GM20000 (cell line): ENCODE data around the gene PFDN6.
A peak's percentile ranks its signal among the peaks of the same experiment; 100 is the strongest.

Experiments used
- DNase-seq: peaks from one replicate; pipeline ENCODE4 v3.0.0; 2012; ENCODE audit warnings: low spot score
- CTCF ChIP-seq: IDR thresholded peaks from 2 replicates; pipeline ENCODE4 v1.5.1; 2012; ENCODE audit warnings: mild to moderate bottlenecking, control low read depth; ENCODE audit errors: extremely low read depth, missing control alignments

The PFDN6 gene

DNA sequence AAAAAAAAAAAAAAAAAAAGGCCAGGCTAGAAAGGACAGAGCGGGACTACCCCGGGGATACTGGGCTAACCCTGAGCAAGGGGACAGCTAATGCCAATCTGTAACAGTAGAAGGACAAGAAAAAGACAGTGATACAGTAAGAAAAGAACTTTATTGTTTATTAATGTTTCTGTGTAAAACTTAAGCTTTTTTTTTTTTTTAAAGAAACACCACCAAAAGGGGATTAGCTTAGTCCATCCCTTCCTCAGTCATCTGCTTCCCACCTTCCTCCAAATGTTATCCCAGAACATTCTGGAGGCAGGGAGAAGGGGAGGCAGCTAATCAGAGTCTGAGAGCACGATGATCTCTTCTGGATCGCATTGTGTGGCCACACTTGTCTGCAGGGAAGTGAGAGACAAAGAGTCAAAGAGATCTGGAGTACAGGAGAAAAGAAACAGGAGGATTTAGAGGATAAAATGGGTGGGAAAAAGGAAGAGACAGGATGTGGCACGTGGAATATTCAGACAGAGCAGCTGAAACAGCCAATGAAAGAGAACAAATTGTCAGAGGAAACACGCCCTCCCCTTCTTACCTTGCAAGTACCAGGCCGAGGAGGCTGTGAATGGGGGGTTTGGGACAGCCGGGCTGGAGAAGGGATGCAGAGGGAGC, 29.1 kb downstream of the PFDN6 start:
- no peak for TF ChIP-seq CTCF
- no peak for DNase-seq

- TF ChIP-seq CTCF: no peak
- no peak for DNase-seq
Observed at GRCh38 chr6:33319939-33320314, 30.5 kb downstream of the PFDN6 start.

DNA sequence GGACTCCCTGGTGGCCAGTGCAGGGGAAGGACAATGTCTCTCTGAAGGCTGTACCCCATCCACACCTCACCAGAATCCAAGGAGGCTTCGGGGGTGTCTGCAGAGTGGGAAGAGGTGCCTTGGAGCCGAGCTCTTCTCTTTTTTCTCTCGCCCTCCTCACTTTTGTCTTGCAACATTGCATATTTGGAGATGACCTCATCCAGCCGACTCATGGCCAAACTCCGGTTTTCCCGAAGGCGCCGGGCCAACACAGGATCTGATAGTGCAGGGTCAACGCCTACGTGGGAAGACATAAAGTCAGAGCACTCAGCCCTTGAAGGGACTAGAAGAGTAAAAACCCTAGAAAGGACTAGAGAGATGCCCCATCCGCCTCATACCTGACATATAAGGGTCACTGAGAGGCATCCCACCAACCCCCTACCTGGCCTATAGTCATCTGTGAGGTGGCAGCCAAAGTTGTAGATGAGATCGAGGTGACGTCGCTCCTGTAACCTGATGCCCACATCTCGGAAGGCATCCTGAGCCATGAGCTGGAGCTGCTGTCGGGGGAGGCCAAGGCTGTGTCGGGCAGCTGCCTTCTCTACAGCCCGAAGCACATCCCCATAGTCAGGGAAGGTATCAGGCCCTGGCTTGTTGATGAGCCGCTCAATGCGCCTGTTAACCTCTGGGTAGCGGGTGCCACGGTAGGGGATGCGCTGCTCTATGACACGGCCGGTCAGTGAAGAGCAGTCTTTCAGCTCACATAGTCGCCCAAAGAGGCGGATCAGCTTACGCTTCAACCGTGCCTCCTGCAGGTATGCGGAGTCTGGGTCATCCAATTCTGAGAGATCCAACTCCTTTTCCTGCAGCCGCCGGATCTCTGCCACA, 31.1 kb downstream of the PFDN6 start:
- no peak for DNase-seq
- TF ChIP-seq CTCF: no peak

GRCh38 chr6:33321227-33321626, 31.8 kb downstream of the PFDN6 start:
- no peak for DNase-seq
- no peak for TF ChIP-seq CTCF

DNA sequence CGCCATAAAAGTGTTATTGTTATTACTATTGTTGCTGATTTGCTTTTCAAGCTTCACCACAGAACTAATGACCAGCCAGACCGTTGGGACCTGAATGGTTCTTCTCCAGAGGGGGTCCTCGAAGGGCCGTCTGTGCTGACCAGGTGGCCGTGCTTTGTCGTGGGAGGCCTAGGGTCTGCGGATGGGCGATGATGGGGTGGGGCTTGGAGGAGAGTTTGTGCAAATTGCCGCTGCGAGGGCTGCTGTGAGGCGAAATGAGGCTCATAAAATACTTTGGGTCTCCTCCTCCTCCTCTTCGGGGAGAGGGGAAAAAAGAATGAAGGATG, 34.2 kb downstream of the PFDN6 start:
- TF ChIP-seq CTCF: no peak
- DNase-seq: no peak

DNA sequence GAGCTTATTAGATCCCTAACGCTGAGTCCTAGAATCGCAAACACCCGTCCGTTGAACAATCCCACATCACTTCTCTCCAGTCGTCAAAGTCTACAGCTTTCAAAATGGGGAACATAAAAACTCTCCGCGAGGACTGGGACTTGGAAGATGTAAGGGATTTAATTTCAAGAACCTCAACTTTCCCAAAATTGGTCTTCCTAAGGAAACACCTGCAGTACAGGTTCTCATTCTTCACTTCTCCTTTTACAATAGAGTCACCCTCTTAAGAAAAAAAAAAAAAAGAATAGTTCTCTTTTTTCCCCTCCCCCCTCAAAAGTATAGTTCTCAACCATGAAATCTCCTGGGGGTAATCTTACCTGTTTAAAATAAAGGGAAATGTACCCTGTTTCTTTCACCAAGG, 34.7 kb downstream of the PFDN6 start:
- peak; percentile 24 for DNase-seq
- no peak for TF ChIP-seq CTCF

DNA sequence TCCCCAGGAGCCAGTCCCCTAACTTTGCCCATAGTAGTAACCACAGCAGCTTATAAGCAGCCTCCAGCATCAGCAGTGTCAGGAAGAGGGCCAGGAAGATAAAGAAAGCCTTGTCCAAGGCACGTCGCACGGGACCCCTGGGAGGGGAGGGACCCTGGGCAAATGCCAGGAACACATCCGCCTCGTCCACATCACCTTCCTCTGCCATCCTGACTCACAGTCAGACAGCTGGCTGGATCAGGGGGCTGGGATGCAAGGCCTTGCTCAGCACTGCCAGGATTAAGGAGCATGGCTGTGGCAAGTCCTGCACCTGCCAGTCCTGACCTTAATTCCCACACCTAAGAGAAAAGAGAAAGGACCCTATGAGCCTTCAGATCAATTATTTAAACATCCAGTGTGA, 39.7 kb downstream of the PFDN6 start:
- no peak for TF ChIP-seq CTCF
- DNase-seq: no peak
